Activated naive CD4-positive, alpha-beta T cell (primary cell): ENCODE measurements around the gene RERE.

Experiments
- DNase-seq, 4 experiments: peaks; one replicate each; lab custom pipeline; 2025; lab: John Stamatoyannopoulos, UW

The RERE gene

DNA sequence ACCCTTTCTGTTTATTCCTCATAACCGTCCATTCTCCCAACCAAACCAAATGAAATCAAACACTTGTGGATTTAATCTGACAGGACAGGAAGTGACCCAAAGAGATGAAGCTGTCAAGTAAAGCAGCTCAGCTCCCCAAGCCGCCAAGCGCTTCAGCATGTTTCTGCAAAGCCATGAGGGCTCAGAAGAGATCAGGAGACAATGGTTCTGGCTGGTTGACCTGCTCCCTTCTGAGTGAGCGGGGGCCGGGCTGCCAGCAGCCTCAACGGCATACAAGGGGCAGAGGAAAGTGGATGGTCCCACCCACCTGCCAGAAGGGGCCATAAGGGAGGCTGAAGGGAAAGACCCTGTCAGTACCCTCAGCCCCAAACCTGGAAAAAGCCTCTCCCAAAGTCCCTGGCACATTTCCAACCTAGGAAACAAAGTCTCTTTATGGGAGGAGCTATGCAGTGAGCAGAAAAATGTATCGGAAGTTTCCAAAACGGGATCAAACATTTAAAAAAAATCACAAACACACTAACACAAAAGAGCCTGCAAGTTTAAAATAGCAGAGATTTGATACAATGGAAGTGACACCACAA is 454.2 kb downstream of the RERE start:
- no peak for DNase-seq

DNA sequence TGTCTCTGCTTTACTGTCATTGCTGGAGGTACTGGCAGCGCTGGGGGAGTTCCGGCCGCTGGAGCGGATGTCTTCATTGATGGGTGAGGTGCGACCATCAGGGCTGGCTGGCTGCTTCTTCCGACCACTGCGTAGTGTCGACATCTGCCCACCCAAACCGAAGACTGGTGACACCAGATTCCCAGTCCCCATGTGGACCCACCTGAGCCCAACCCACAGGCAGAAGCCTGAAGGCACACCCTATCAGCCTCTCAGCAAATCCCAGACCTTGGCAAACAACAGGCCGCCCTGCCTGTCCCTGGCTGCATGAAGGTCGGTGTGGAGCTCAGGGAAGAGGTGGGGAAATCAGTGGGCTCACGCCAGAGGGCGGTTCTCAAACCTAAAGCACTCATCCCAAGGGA is 454.7 kb downstream of the RERE start:
- no peak for DNase-seq

DNA sequence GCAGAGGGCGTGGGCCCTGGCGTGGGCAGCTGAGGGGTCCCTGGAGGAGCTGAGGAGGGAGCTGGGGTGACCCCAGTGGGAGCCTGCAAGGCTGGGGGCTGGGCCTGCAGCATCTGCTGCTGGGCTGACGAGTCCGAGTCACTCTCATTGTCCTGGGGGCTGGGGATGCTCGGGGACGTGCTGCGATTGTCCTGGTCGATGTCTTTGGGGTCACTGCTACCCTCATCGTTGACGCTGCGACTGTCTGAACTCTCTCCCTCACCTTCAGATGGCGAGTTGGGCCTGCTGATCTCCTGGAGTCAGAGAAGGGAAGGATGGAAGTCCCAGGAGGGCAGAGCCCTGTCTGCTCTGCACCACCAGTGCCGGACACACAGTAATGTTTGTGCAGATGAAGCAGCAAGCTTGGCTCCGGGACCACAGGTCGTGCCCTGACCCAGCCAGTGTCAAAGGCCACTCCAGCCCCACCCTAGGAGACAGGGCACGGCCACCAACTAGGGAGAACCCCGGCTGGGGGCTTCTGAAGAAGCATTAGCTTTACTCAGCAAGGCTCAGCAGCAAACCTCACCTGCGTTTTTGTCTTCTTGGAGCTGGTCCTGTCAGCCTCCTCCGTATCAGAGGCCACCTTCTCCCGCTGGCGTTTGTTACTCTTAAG is 456.1 kb downstream of the RERE start:
- DNase-seq = no peak

DNA sequence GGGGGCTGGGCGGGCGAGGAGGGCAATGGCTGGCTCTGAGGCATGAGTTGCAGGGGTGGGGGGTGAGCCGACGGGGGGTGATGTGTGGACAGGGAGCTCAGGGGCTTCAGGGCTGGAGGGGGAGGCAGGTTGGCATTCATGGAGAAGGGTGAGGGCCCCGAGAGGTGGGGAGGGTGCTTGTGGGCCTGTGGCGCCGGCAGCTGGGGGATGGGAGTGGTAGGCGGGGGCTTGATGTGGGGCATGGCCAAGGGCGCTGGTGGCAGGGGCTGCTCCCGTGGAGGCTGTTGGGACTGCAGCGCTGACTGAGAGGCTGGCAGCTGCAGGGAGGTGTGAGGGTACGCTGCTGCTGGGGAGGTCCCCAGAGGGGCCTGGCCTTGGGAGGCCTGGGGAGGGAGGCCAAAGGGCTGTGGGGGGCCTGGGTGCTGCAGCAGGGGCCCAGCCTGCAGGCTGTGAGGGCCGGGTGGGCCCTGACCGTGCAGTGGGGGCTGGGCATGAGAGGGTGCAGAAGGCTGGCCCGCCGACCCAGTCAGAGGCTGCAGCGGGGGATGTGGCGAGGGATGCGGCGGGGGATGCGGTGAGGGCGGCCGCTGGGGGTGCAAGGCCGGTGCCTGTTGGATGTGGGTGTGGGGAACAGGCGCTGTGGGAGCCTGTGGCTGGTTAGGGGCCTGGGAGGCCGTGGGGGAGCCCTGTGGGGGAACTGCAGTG is 456.8 kb downstream of the RERE start:
- no peak for DNase-seq

DNA sequence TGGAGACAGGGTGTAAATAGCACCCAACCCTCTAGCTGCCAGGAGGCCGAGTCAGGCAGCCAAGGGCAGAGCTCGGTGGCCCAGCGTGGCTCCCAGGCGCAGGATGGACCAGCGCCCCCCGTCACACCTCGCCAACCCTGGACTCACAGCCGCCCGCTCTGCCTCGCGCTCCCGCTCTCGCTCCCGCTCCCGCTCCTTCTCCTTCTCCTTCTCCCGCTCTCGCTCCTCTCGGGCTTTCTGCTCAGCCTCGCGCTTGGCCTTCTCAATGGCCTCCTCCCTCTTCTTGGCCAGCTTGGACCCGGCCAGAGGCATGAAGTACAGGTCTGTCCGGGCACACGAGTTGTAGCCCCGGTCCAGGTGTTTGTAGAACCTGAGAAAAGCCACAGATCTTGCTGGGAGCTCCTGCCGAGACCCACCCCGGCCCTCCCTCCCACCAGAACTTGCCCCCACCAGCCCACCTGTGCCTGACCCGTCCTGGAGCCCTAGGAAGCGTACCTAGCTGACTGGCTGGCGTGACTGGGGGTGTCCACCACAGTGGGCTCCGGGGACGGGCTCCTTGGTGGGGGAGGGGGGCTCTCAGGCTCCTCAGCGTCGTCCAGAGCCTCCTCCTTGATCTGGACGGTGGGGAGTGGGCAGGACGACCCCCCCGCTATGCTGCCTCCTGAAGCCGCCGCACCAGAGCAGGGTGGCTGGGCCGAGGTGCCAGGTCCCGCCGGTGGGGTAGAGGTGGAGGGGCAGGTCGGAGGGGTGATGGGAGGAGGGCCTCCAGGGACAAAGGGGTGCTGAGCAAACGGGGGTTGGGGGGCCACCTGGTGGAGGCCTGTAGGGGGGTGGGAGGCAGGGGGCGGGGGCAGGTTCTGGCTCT is 457.6 kb downstream of the RERE start:
- DNase-seq = no peak

DNA sequence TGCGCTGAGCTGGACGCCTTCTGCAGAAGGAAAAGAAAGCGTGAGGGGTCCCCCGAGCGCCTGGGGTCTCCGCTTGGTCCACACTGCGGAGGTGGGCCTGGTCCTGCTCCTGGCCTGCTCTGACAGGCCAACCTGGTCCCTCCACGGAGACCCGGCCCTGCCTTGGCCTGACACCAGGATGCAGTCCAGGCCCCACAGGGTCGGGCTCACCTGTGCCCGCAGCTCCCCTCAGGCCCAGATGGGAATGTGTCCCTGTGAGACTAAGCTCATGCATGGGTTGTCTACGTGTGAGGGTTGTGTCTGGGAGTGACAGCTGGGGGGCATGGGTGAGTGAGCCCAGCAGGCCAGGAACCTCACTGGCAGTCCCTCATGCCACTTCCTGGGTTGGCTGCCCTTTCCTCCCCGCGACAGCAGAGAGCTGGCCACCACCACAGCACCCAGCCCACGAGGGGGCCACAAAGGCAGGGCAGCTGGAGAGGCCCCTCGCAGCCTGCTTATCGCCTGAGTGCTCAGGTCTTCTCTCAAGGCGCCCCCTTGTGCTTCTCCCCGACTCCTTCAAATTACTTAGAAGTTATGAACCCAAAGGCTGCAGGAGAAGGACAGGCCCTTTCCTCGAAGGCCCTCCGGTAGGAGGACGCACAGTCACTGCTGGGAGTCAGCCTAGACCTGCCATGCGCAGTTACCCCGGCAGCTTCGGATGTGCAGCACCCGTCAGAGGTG is 458.4 kb downstream of the RERE start:
- no peak for DNase-seq

DNA sequence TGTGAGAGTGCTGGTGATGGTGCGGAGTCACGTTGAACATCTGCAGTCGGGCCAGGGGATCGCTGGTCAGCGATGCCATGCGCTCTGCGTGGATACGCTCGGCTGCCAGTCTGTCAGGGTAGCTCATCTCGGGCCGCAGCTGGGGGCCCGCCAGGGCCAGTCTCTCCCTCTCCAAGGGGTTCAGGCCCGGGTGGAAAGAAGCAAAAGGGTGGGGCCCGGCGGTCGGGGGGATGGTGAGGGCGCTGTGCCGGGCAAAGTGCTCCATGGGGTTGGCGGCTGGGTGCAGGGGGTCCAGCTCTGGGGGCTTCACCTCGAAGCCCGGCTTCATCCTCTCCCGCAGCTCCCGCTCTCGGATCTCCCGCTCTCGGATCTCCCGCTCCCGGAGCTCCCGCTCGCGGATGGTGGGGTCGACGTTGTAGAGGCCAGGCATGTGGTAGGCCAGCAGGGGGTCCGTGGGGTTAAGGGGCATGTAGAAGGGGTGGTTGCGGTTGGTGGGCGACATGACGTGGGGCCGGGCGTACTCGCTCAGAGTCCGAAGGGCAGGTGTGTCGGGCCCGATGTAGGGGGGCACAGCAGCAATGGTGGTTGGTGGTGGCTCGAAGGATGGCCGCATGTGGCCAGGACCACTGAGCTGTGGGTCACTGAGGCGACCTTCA is 459.1 kb downstream of the RERE start:
- DNase-seq = no peak

DNA sequence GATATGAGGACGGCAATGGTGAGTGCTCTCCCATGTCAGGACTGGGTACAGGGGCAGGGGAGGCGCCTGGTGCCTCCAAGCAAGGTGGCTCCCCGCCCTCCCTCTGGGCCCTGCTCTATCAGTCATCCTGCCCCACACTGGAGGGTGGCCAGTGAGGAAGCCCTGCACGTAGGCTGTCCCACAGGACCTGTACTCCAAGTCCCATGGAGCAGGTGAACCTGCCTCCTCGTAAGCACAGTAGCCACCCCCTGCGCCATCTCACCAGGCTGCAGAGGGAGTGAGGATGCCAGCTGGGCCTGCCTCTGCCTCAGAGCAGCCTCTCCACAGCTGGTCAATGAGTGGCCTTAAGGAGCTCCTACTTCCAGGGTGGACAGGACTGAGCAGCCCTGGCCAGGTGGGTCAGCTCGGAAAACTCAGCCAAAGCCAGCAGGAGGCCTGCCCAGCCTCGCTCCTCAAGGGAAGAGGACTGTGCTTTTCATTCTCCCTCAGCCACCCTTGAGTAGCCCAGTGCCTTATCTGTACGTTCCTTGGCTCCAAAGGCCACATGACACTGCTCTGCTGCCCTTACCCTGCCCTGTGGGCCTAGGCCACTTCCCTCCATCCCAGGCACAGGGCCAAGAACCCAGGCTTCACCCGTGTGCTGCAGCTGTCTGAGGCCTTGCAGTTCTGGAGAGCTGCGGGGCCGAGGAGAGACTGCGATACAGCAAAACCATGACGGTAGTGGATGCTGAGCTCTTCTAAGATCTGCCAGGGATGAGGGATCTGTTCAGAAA is 459.9 kb downstream of the RERE start:
- DNase-seq = no peak

DNA sequence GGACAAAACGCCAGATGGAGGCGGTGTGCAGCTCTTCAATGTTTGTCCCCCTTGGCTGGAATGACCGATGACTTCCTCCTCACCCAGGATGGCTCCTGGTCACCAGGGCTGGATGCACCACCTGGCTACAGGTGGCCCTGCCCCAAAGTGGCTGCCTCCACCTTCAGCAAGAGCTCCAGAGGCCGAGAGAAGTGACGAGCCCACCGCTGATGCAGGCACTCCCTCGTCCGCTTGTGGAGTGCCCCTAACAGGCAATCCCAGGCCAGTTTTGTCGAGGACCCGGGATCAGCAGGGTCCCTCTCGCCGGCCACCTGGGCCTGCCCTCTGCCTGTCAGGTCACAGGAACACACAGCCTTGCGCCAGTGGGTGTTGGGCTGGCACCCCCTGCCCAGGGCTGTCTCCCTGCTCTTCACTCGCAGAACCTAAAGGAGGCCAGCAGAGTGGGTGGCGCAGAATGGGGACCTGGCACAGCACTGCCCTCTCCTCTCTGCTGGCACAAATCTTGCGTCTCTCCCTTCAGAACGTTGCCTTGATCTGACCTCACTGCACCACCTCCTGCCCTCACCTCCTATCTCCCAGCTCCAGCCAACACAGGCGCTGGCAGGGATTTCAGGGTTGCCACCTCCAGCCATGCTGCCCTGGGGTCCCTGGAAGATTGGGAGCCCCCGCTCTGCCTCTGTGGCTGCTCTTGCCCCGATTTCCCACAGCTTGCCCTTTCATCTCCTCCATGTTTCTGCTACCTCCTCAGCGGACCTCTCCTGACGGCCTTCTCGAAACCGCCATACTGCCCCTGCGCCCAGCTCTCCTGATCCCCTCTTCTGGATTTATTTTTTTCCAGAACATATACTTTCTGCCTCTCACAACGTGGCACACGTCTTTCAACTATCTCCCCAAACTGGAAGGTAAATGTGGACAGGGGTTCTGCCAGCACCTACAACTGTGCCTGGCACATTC is 460.9 kb downstream of the RERE start:
- DNase-seq = no peak

DNA sequence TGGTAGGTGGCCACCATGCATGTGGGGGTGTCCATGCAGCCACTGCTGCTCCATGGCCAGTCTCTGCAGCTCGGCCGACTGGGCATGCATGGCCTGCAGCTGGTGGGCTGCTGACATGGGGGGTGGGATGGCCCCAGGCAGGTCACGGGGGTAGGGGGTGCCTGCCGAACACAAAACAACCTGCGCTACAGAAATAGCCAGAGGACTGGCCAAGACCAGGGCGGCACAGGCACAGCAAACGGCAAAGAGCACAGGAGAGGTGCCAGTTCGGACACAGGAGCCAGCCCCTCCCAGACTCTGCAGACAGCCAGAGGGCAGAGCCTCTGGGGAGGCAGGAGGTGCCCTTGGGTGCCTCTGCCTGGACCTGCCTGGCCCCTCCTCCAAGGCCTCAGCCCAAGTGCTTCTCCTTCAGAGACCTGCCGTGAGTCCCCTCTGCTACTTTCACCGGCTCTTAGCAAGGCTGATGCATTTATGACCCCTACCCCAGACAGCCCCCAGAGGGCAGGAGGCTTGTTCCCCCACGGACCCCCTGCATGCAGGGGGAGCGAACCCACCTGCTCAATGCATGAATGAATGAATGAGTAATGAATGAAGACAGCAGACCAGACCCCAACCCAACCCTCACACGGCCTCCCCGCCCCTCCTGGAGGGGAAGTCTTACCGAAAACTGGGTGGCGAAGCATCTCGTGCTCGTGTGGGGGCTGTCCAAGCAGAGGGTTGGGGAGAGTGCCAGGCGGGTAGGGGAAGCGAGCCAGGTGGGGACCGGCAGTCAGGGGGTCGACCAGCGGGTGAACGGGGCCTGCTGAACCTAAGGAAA is 461.8 kb downstream of the RERE start:
- no peak for DNase-seq

DNA sequence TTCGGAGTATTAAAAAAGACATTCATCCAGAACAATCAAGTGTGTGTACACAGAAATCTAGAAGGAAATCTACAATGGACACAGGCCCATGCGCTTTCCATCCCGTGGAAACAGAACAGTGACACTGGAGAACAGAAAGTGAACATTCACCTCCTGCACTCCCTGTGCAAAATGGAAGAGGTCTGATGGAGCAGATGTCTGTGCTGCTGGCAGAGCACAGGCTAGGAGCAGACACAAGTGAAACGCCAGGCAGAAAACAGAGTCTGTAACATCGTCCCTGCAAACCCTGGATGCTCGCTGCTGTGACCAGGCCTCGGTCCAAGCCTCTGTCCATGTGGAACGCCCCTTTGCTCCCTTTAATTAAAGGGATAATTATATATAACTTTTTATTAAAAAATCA is 463.4 kb downstream of the RERE start:
- DNase-seq = no peak

DNA sequence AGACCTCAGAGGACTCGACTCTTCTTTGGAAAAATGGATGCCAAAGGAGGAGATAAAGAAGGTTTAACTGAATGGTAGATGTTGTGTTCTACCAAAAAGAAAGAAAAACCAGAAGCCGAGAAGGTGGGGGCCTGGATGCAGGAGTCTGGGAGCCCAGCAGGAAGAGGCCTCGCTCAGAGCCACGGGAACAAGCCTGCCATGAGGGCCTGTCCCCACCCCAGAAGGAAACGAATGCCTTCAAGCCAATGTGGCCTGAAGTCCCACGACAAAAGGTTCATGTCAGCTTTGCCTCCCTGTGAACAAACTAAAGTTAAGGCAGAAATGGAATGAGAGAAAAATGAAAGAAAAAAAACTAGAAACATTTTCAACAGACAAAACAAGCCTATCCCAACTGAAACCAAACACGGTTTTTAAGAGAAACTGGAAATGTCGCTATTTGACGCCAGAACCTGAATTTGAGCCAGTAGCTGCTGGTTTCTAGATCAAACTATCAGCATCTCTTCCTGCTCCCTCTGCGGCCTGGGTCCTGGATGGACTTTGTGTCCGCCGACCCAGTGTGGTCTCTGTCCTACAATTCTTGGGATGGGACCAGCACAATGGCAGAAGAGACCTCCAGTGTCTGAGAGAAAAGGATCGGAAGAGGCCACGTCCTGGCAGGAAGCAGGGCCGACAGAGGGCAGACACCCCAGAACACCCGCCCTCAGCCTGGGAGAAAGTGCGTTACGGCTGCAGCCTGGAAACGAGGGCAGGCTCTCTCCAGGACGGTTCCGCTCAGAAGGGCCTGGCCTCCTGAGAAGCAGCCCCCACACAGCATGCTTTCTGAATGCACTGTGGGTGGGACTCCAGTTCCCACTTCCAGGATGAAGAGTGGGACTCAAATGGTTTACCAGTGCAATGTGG is 464.3 kb downstream of the RERE start:
- DNase-seq = no peak

DNA sequence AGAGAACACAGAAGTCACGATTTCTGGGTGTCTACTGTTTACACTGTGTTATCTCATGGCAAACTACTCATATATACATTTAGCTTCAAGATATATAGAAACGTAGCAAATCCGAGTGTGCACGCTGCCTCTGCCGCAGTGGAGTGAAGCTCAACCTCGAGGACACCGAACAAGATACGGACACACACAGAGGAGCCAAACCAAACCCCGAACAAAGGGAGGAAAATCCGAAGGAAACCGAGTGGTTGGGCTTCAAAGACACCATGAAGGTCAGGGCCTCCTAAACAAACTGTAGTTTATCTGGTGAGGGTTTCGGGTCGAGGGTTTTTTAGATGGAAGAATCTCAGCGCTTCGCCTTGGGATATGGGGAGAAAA is 465.0 kb downstream of the RERE start:
- no peak for DNase-seq

DNA sequence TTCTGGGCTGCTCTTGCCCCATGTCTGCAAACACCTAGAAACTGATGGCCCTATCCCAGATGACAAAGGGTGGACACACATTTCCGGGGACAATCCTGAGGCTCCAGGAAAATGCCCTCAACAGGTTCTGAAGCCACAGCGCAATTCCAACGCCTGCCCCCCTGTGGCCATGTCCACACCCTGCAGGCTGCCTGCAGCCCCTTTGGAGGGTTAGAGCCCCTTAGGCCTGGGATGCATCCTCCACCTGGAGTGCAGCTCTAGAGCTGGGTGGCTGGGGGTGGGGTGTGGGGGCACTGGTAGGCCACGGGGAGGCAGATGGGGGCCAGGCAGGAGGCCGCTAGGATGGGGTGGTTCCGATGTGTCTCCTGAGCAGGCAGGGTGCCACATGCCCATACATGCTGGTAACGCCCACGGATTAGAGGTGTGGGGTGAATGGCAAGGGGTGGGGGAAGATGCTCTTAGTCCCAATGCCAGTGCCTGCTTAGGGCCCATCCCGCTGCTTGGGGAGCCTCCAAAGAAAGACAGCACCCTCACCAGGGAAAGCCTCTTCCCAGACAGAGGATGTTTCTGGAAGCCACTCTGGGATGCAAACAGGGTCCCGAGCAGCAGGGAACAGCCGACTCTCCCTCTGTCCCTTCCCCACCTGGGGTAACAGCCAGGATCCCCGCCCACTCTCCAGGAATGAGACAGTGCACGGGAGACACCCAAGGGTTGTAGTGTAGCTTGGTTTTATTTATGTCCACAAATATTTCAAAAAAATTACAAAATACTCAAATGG is 465.6 kb downstream of the RERE start:
- DNase-seq = no peak

DNA sequence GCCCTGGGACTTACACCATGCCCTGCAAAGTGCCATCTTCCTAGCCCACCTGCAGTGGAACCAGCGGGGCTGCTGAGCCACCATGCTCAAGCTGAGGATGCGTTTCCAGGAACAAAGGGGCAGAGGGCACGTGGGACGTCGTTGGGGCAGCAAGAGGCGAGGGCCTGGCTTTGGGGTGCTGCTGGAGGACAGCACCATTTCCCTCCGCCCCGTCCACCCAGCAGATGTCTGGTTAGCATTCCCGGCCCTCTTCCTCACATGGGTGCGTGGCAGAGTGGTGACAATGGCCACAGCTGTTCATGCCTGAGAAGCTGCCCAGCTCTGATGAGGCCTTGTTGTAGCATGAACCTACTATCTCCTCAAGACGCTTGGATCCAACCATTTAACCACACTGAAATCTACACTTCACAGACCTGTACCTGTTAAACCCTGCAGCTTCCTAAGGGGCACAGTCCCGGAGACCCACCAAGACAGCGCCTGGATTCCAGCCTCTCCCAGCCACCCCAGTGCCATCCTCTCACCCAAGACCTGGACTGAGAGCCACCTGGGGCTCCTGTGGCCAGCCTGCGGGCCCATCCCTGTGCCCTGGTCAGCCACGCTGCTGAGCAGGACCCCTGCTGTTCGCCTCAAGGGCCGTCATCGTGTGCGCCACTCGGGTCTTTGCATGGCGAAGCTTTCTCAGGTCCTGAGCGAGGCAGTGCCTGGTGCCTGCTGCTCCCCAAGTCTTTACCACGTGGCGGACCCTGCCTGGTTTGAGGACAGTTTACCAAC is 466.3 kb downstream of the RERE start:
- no peak for DNase-seq

DNA sequence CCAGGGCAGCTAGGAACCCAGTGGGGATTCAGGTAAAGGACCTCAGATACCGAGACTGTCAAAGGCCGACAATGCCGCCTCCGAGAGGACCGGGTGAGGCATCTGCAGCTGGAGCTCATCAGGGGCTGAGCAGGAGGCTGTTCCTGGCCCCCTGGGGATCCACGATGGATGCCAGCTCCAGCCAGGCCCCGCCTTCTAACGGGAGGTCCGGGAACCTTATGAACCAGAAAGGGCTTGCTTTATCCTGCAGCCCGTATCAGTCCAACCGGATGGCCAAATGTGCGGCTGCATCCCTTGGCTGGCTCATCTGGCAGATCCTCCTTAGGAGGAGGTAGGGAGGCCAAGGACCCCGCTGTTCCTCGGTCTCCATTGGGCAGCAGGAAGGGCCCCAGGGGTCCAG is 467.5 kb downstream of the RERE start:
- DNase-seq = no peak
